Transverse colon (tissue), 3 donors: ENCODE measurements around the gene ATP6V1C2.

ENCODE experiments used
- POLR2A ChIP-seq: fragments of 450-650 bp; IDR thresholded peaks from one replicate; pipeline ENCODE4 v1.6.1; 2016; ENCODE audit warnings: antibody characterized with exemption, mild to moderate bottlenecking, moderate library complexity
- TF ChIP-seq, protein P1 (sequence below), 5 experiments: fragments of 200-600 bp in 3 of 5; fragments of 450-650 bp in 2 of 5; sonication (generic) in 3 of 5; IDR thresholded peaks; 1 replicate in 2 of 5; 2 replicates in 3 of 5; pipeline ENCODE4 v1.5.1; 2016 to 2017; ENCODE audit warnings: antibody characterized with exemption in 5 of 5, inconsistent platforms in 3 of 5, mild to moderate bottlenecking in 2 of 5, moderate library complexity in 1 of 5

- no peak for TF ChIP-seq POLR2A
- TF ChIP-seq, protein P1, sequence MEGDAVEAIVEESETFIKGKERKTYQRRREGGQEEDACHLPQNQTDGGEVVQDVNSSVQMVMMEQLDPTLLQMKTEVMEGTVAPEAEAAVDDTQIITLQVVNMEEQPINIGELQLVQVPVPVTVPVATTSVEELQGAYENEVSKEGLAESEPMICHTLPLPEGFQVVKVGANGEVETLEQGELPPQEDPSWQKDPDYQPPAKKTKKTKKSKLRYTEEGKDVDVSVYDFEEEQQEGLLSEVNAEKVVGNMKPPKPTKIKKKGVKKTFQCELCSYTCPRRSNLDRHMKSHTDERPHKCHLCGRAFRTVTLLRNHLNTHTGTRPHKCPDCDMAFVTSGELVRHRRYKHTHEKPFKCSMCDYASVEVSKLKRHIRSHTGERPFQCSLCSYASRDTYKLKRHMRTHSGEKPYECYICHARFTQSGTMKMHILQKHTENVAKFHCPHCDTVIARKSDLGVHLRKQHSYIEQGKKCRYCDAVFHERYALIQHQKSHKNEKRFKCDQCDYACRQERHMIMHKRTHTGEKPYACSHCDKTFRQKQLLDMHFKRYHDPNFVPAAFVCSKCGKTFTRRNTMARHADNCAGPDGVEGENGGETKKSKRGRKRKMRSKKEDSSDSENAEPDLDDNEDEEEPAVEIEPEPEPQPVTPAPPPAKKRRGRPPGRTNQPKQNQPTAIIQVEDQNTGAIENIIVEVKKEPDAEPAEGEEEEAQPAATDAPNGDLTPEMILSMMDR (IDR thresholded peaks at IDR 0.05) = no peak
These were observed 63.8 kb downstream of the ATP6V1C2 start for GRCh38 chr2:10785260-10785659.
